ENCODE measurements around the gene SUN2. TPM values are rescaled to one million over a fixed set of nuclear protein-coding genes. Genes with fewer than 3 reads are reported as not detected.

The SUN2 gene
- total and polyA plus RNA-seq, 4 donors, result 95.4 to 495 (median 289) TPM

DNA sequence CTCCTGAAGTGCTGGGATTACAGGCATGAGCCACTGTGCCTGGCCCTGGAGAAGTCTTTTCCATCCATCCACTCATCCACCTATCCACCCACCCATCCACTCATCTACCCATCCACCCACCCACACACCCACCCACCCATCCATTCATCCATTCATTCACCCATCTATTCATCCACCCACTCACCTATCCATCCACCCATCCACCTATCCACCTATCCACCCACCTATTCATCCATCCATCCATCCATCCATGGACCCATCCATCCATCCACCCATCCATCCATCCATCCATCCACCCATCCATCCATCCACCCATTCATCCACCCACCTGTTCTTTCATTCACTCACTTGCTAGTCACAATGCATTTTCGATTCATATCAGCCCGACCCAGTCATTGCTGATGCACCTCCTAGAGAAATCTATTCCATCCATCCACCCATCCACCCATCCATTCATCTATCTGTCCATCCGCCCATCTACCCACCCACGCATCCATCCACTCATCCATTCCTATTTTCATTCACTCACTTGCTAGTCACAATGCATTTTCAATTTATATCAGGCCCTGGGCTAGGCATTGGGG, 17.7 kb upstream of the SUN2 start:
- intact Hi-C loops (cut with DNase I), result loop anchor here in 1 of 2 donors (5.0 to 10.0 kb wide), 3 partner anchors 69 to 351 kb away; partner anchors contain the start of gene NPTXR
- no peak overlapping the region for H3K27ac ChIP-seq (ENCODE audit: low read depth in 1 of 2, low read length in 2 of 2)
- ATAC-seq (ENCODE audit: low FRiP score) (no peak), DNase-seq (no peak)
- no peaks in the 10 kb centered on the region for H3K4me1 ChIP-seq (ENCODE audit: control insufficient read depth in 1 of 2, insufficient read depth in 2 of 2, low read length in 2 of 2)
- no peaks in the 10 kb centered on the region for H3K9me3 ChIP-seq (ENCODE audit: control insufficient read depth, low read length)
- H3K4me3 ChIP-seq (ENCODE audit: low read length in 2 of 2), result no peak overlapping the region
- H3K27me3 ChIP-seq (ENCODE audit: control insufficient read depth in 1 of 2, insufficient read depth in 2 of 2, low read length in 1 of 2), result no peaks in the 10 kb centered on the region
- WGBS, 2 donors, result 95 to 98% methylated on average over 4 of the region's 4 CpGs
- no peaks in the 10 kb centered on the region for H3K36me3 ChIP-seq (ENCODE audit: control insufficient read depth in 1 of 2, insufficient read depth in 2 of 2, low read length in 1 of 2)

- WGBS, 2 donors, result 76 to 79% methylated on average over 8 of the region's 8 CpGs
- no peaks in the 10 kb centered on the region for H3K9me3 ChIP-seq (ENCODE audit: control insufficient read depth, low read length)
- intact Hi-C loops (cut with DNase I), result loop anchor here in 1 of 2 donors (5.0 to 10.0 kb wide), 3 partner anchors 70 to 352 kb away; partner anchors contain the start of gene NPTXR
- no peak for ATAC-seq (ENCODE audit: low FRiP score)
- H3K4me1 ChIP-seq (ENCODE audit: control insufficient read depth in 1 of 2, insufficient read depth in 2 of 2, low read length in 2 of 2), result no peaks in the 10 kb centered on the region
- H3K27ac ChIP-seq (ENCODE audit: low read depth in 1 of 2, low read length in 2 of 2), result no peak overlapping the region
- no peaks in the 10 kb centered on the region for H3K27me3 ChIP-seq (ENCODE audit: control insufficient read depth in 1 of 2, insufficient read depth in 2 of 2, low read length in 1 of 2)
- no peak for DNase-seq
- H3K4me3 ChIP-seq (ENCODE audit: low read length in 2 of 2), result no peak overlapping the region
- H3K36me3 ChIP-seq (ENCODE audit: control insufficient read depth in 1 of 2, insufficient read depth in 2 of 2, low read length in 1 of 2), result no peaks in the 10 kb centered on the region
Observed at GRCh38 chr22:38772623-38772873, 16.8 kb upstream of the SUN2 start.

- intact Hi-C loops (cut with DNase I), result loop anchor here in 1 of 2 donors (5.0 to 10.0 kb wide), 3 partner anchors 72 to 354 kb away; partner anchors contain the start of gene NPTXR
- no peaks in the 10 kb centered on the region for H3K36me3 ChIP-seq (ENCODE audit: control insufficient read depth in 1 of 2, insufficient read depth in 2 of 2, low read length in 1 of 2)
- no peak for ATAC-seq (ENCODE audit: low FRiP score)
- WGBS, 2 donors, result 89 to 91% methylated on average over 16 of the region's 16 CpGs
- H3K27me3 ChIP-seq (ENCODE audit: control insufficient read depth in 1 of 2, insufficient read depth in 2 of 2, low read length in 1 of 2), result no peaks in the 10 kb centered on the region
- no peak overlapping the region for H3K27ac ChIP-seq (ENCODE audit: low read depth in 1 of 2, low read length in 2 of 2)
- no peaks in the 10 kb centered on the region for H3K4me1 ChIP-seq (ENCODE audit: control insufficient read depth in 1 of 2, insufficient read depth in 2 of 2, low read length in 2 of 2)
- no peak overlapping the region for H3K4me3 ChIP-seq (ENCODE audit: low read length in 2 of 2)
- no peak for DNase-seq
- no peaks in the 10 kb centered on the region for H3K9me3 ChIP-seq (ENCODE audit: control insufficient read depth, low read length)
Observed at GRCh38 chr22:38770257-38770949, 14.6 kb upstream of the SUN2 start.

DNA sequence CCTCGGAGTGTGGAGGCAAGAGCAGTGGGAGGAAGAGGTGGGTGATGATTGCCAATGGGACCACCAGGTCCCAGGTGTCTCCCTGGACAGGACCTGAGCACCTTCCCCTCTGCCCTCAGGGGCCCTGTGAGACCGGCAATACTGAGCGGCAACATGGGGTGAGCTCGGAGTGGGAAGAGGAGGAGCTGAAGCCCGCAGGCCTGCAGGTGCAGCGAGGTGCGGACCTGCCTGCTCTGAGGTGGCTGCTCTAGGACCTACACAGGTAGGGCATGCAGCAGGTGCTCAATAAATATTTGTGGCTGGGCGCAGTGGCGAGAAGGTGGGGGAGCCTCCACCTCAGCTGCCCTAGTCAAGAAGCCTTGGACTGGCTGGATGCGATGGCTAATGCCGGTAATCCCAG, 12.2 kb upstream of the SUN2 start:
- Histone ChIP-seq H3K4me1 (ENCODE audit: control insufficient read depth in 1 of 2, insufficient read depth in 2 of 2, low read length in 2 of 2) (no peaks in the 10 kb centered on the region), H3K36me3 (ENCODE audit: control insufficient read depth in 1 of 2, insufficient read depth in 2 of 2, low read length in 1 of 2) (no peaks in the 10 kb centered on the region), H3K27me3 (ENCODE audit: control insufficient read depth in 1 of 2, insufficient read depth in 2 of 2, low read length in 1 of 2) (no peaks in the 10 kb centered on the region), H3K4me3 (ENCODE audit: low read length in 2 of 2) (no peak overlapping the region), H3K27ac (ENCODE audit: low read depth in 1 of 2, low read length in 2 of 2) (no peak overlapping the region), H3K9me3 (ENCODE audit: control insufficient read depth, low read length) (no peaks in the 10 kb centered on the region)
- intact Hi-C loops (cut with DNase I), result loop anchor here (5.0 to 10.0 kb wide), 5 partner anchors 74 to 357 kb away; partner anchors contain the start of gene NPTXR (in 1 of the 2)
- WGBS, 2 donors, result 93 to 97% methylated on average over 11 of the region's 11 CpGs
- DNase-seq, result no peak
- no peak for ATAC-seq (ENCODE audit: low FRiP score)

GRCh38 chr22:38767313-38767712, 11.5 kb upstream of the SUN2 start:
- no peaks in the 10 kb centered on the region for H3K36me3 ChIP-seq (ENCODE audit: control insufficient read depth in 1 of 2, insufficient read depth in 2 of 2, low read length in 1 of 2)
- H3K27me3 ChIP-seq (ENCODE audit: control insufficient read depth in 1 of 2, insufficient read depth in 2 of 2, low read length in 1 of 2), result no peaks in the 10 kb centered on the region
- no peaks in the 10 kb centered on the region for H3K9me3 ChIP-seq (ENCODE audit: control insufficient read depth, low read length)
- H3K27ac ChIP-seq (ENCODE audit: low read depth in 1 of 2, low read length in 2 of 2), result no peak overlapping the region
- WGBS, 2 donors, result 87 to 88% methylated on average over 9 of the region's 9 CpGs
- H3K4me3 ChIP-seq (ENCODE audit: low read length in 2 of 2), result no peak overlapping the region
- no peak for DNase-seq
- intact Hi-C loops (cut with DNase I), result loop anchor here (5.0 to 10.0 kb wide), 5 partner anchors 75 to 357 kb away; partner anchors contain the start of gene NPTXR (in 1 of the 2)
- H3K4me1 ChIP-seq (ENCODE audit: control insufficient read depth in 1 of 2, insufficient read depth in 2 of 2, low read length in 2 of 2), result no peaks in the 10 kb centered on the region
- ATAC-seq (ENCODE audit: low FRiP score), result no peak

- H3K4me1 ChIP-seq (ENCODE audit: control insufficient read depth in 1 of 2, insufficient read depth in 2 of 2, low read length in 2 of 2), result no peaks in the 10 kb centered on the region
- no peaks in the 10 kb centered on the region for H3K36me3 ChIP-seq (ENCODE audit: control insufficient read depth in 1 of 2, insufficient read depth in 2 of 2, low read length in 1 of 2)
- H3K27me3 ChIP-seq (ENCODE audit: control insufficient read depth in 1 of 2, insufficient read depth in 2 of 2, low read length in 1 of 2), result no peaks in the 10 kb centered on the region
- H3K9me3 ChIP-seq (ENCODE audit: control insufficient read depth, low read length), result no peaks in the 10 kb centered on the region
- ATAC-seq (ENCODE audit: low FRiP score) (no peak), DNase-seq (no peak)
- intact Hi-C loops (cut with DNase I), result loop anchor here (5.0 to 10.0 kb wide), 5 partner anchors 76 to 359 kb away; partner anchors contain the start of gene NPTXR (in 1 of the 2)
- no peak overlapping the region for H3K4me3 ChIP-seq (ENCODE audit: low read length in 2 of 2)
- WGBS, 2 donors, result 51% methylated on average over 14 of the region's 14 CpGs
- H3K27ac ChIP-seq (ENCODE audit: low read depth in 1 of 2, low read length in 2 of 2), result no peak overlapping the region
Observed at GRCh38 chr22:38766076-38766777, 10.4 kb upstream of the SUN2 start.

DNA sequence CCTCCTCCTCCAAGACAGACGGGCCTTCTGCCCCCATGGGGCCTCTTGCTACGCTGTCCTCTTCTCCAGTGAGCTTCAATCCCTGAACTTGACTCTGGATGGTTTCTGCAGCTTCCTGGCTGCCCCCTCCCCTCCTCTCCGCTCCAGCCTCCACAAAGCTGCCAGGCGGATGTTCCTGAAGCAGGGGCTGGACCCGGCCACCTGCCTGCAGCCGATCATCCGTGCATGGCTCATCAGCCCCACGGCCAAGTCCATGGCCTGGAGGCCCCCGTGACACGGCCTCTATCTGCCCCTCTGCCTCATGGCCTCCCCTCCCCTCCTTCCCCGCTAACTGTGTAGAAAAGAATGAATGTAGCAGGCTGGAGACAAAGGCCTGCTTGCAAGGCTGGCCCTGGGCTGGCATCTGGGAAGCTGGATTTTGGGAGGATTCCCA, 6.8 kb upstream of the SUN2 start:
- no peaks in the 10 kb centered on the region for H3K36me3 ChIP-seq (ENCODE audit: control insufficient read depth in 1 of 2, insufficient read depth in 2 of 2, low read length in 1 of 2)
- ATAC-seq (ENCODE audit: low FRiP score), result no peak
- no peaks in the 10 kb centered on the region for H3K9me3 ChIP-seq (ENCODE audit: control insufficient read depth, low read length)
- H3K4me3 ChIP-seq (ENCODE audit: low read length in 2 of 2), result no peak overlapping the region
- H3K27me3 ChIP-seq (ENCODE audit: control insufficient read depth in 1 of 2, insufficient read depth in 2 of 2, low read length in 1 of 2), result no peaks in the 10 kb centered on the region
- no peaks in the 10 kb centered on the region for H3K4me1 ChIP-seq (ENCODE audit: control insufficient read depth in 1 of 2, insufficient read depth in 2 of 2, low read length in 2 of 2)
- H3K27ac ChIP-seq (ENCODE audit: low read depth in 1 of 2, low read length in 2 of 2), result no peak overlapping the region
- intact Hi-C loops (cut with DNase I), result loop anchor here (10.0 kb wide), 2 partner anchors 162 to 362 kb away; no protein-coding TSS in a partner anchor
- no peak for DNase-seq
- WGBS, 2 donors, result 85% methylated on average over 11 of the region's 11 CpGs

DNA sequence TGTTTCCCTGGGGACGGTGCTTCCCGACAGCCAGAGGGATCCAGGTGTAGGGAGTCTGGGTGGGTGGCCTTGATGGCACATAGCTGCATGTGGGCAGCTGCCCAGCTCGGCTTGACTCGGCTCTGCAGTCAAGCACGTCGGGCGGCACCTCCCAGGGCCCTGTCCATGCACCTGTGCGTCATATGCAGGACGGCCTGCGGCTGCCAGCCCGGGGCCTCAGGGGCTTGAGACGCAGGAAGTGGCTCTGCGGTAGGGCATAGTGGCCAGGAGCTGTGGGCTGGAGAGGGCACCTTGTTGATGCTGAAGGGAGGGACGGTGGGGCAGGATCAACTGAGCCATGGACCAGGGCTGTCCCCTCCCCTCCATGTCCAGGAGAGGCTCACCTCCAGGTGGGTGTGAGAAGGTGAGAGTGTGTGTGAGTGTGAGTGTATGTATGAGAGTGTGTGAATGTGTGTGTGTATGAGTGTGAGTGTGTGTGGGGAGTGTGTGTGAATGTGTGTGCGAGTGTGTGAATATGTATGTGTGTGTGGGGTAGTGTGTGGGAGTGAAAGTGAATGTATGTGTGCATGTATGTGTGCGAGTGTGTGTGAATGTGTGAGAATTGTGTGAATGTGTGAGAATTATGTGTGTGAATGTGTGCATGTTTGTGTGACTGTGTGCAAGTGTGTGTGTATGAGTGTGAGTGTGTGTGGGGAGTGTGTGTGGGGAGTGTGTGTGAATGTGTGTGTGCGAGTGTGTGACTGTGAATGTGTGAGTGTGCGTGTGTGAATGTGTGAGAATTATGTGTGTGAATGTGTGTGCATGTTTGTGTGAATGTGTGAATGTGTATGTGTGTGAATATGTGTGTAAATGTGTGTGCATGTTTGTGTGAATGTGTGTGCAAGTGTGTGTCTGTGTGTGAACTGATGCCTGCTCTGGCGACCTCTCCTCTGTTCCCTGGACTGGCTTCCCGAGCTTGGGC, 5.7 kb upstream of the SUN2 start:
- WGBS, 2 donors, result 72 to 73% methylated on average over 20 of the region's 20 CpGs
- DNase-seq, result no peak
- no peaks in the 10 kb centered on the region for H3K36me3 ChIP-seq (ENCODE audit: control insufficient read depth in 1 of 2, insufficient read depth in 2 of 2, low read length in 1 of 2)
- intact Hi-C loops (cut with DNase I), result loop anchor here (10.0 kb wide), 2 partner anchors 163 to 363 kb away; no protein-coding TSS in a partner anchor
- no peaks in the 10 kb centered on the region for H3K27me3 ChIP-seq (ENCODE audit: control insufficient read depth in 1 of 2, insufficient read depth in 2 of 2, low read length in 1 of 2)
- no peak overlapping the region for H3K27ac ChIP-seq (ENCODE audit: low read depth in 1 of 2, low read length in 2 of 2)
- H3K9me3 ChIP-seq (ENCODE audit: control insufficient read depth, low read length), result no peaks in the 10 kb centered on the region
- ATAC-seq (ENCODE audit: low FRiP score), result no peak
- no peak overlapping the region for H3K4me3 ChIP-seq (ENCODE audit: low read length in 2 of 2)
- H3K4me1 ChIP-seq (ENCODE audit: control insufficient read depth in 1 of 2, insufficient read depth in 2 of 2, low read length in 2 of 2), result no peaks in the 10 kb centered on the region

Data from aorta (tissue), 5 donors.